K562 (cell line): ENCODE data around the gene ALG1L2. TPM values are rescaled to one million over a fixed set of nuclear protein-coding genes. Genes with fewer than 3 reads are reported as not detected.
A peak's percentile ranks its signal among the peaks of the same experiment; 100 is the strongest.

Experiments
- ATAC-seq: fragments of 200-7000 bp; cut with Tn5 transposase; 3 replicates; pipeline ENCODE4 v1.9.1; 2020; ENCODE audit warnings: moderate library complexity
- BruUV-seq: library from RNA; stranded (reverse); fragments of 400-500 nt; replicated peaks from 2 replicates; lab custom pipeline; 2021; lab: Mats Ljungman, UMichigan
- CTCF ChIA-PET: fragments of 300-600 bp; formaldehyde crosslinking; extraction: SDS; loops from one replicate; lab custom pipeline; 2021; ENCODE audit warnings: low intra/inter-chr PET ratio; lab: Yijun Ruan, JAX
- POLR2A ChIA-PET: fragments of 300-600, 350-650 bp; sonication (Branson Sonifier 250); formaldehyde crosslinking; extraction: SDS; loops from one replicate; lab custom pipeline; 2021; ENCODE audit warnings: antibody characterized with exemption, inconsistent platforms; lab: Yijun Ruan, JAX
- DNase-seq, 4 experiments: peaks; one replicate each; pipeline versions ENCODE4 v3.0.0 to v3.0.0-alpha.2; 2011 to 2018; ENCODE audit warnings: low spot score in 3 of 4, mixed read lengths in 3 of 4; ENCODE audit errors: extremely low read depth in 1 of 4
- FAIRE-seq: peaks from 2 replicates; lab custom pipeline; 2011; peaks lifted over from hg19 to GRCh38; lab: Jason Lieb, UNC
- H2AFZ ChIP-seq: 2 replicates; pipeline ENCODE4 v1.6.0; 2011; ENCODE audit warnings: low read depth, low read length, control low read depth, inconsistent platforms
- H3K27ac ChIP-seq: fragments of 200-600 bp; 3 replicates; pipeline ENCODE4 v1.8.0; 2011; ENCODE audit warnings: low read depth, mild to moderate bottlenecking, control low read depth, inconsistent platforms, low read length, moderate library complexity, mixed read lengths; ENCODE audit errors: extremely low read depth
- H3K27me3 ChIP-seq, 2 experiments: fragments of 300-600 bp in 1 of 2; 2 replicates in 1 of 2; 3 replicates in 1 of 2; pipeline versions ENCODE4 v1.6.0 to v1.8.0; 2011; ENCODE audit warnings: inconsistent platforms in 2 of 2, low read length in 2 of 2, mild to moderate bottlenecking in 1 of 2, mixed read lengths in 1 of 2, moderate library complexity in 1 of 2; ENCODE audit not compliant: control insufficient read depth in 2 of 2, insufficient read depth in 2 of 2
- H3K36me3 ChIP-seq: fragments of 300-600 bp; 3 replicates; pipeline ENCODE4 v1.8.0; 2011; ENCODE audit warnings: mild to moderate bottlenecking, low read length, inconsistent platforms; ENCODE audit not compliant: control insufficient read depth, insufficient read depth
- H3K4me1 ChIP-seq, 2 experiments: fragments of 200-600 bp in 1 of 2; replicated peaks in 1 of 2; 2 replicates in 1 of 2; 3 replicates in 1 of 2; pipeline versions ENCODE4 v1.5.1 to v1.8.0; 2011; ENCODE audit warnings: inconsistent platforms in 2 of 2, low read length in 2 of 2, mild to moderate bottlenecking in 1 of 2, mixed read lengths in 1 of 2, moderate library complexity in 1 of 2; ENCODE audit not compliant: control insufficient read depth in 2 of 2, insufficient read depth in 2 of 2
- H3K4me2 ChIP-seq: 2 replicates; pipeline ENCODE4 v1.6.1; 2011; ENCODE audit warnings: low read length, control low read depth, inconsistent platforms, mixed read lengths; ENCODE audit not compliant: insufficient read depth
- H3K4me3 ChIP-seq: fragments of 200-600 bp; sonication (generic), shearing (Covaris generic); 2 replicates; pipeline ENCODE4 v1.5.1; 2016; ENCODE audit warnings: control low read depth, inconsistent platforms
- H3K79me2 ChIP-seq: fragments of 200-600 bp; 3 replicates; pipeline ENCODE4 v1.8.0; 2011; ENCODE audit warnings: low read length, inconsistent platforms; ENCODE audit not compliant: control insufficient read depth, insufficient read depth
- H3K9ac ChIP-seq, 2 experiments: 2 replicates each; pipeline versions ENCODE4 v1.6.0 to v1.6.1; 2011; ENCODE audit warnings: low read depth in 2 of 2, low read length in 2 of 2, control low read depth in 1 of 2, inconsistent platforms in 1 of 2, mild to moderate bottlenecking in 1 of 2, mixed read lengths in 1 of 2; ENCODE audit not compliant: insufficient read depth in 1 of 2
- H3K9me1 ChIP-seq: one replicate; pipeline ENCODE4 v1.6.0; 2011; ENCODE audit warnings: inconsistent platforms, mild to moderate bottlenecking, low read length, moderate library complexity; ENCODE audit not compliant: control insufficient read depth, insufficient read depth
- H3K9me3 ChIP-seq: replicated peaks from 2 replicates; pipeline ENCODE4 v1.5.1; 2011; ENCODE audit warnings: low read depth, low read length, inconsistent platforms; ENCODE audit not compliant: control insufficient read depth, insufficient read depth
- H4K20me1 ChIP-seq: replicated peaks from 2 replicates; pipeline ENCODE4 v1.6.1; 2011; ENCODE audit warnings: low read length, inconsistent platforms, mixed read lengths; ENCODE audit not compliant: control insufficient read depth, insufficient read depth
- CREB1 ChIP-seq, 2 experiments: sonication (generic) in 1 of 2; formaldehyde crosslinking in 1 of 2; IDR thresholded peaks; 2 replicates each; pipeline versions ENCODE4 v1.6.1 to v1.8.0; 2012 to 2022; ENCODE audit warnings: inconsistent platforms in 1 of 2, mild to moderate bottlenecking in 1 of 2, missing genetic modification reagents in 1 of 2, moderate library complexity in 1 of 2
- CREM ChIP-seq: IDR thresholded peaks from 2 replicates; pipeline ENCODE4 v1.6.1; 2014; ENCODE audit warnings: antibody characterized with exemption, low read depth
- FOXJ3 ChIP-seq: sonication (generic); formaldehyde crosslinking; IDR thresholded peaks from 2 replicates; pipeline ENCODE4 v1.4.0; 2020; ENCODE audit warnings: mild to moderate bottlenecking, missing genetic modification reagents
- HLTF ChIP-seq: fragments of 450-650 bp; IDR thresholded peaks from 2 replicates; pipeline ENCODE4 v1.6.1; 2016
- HMG20B ChIP-seq: fragments of 250-450 bp; sonication (Bioruptor Pico); IDR thresholded peaks from 2 replicates; pipeline ENCODE4 v1.5.0; 2021; ENCODE audit warnings: mild to moderate bottlenecking
- HNRNPK ChIP-seq: fragments of 200-400 bp; formaldehyde crosslinking; IDR thresholded peaks from one replicate; pipeline ENCODE4 v1.6.1; 2018; ENCODE audit warnings: mild to moderate bottlenecking, low read depth, low read length; ENCODE audit not compliant: poor library complexity, severe bottlenecking
- IFI16 ChIP-seq: fragments of 250-450 bp; sonication (Bioruptor Pico); IDR thresholded peaks from 2 replicates; pipeline ENCODE4 v2.1.2; 2022; ENCODE audit warnings: mild to moderate bottlenecking, inconsistent platforms
- ILK ChIP-seq: fragments of 450-650 bp; IDR thresholded peaks from 2 replicates; pipeline ENCODE4 v1.6.1; 2016; ENCODE audit warnings: missing genetic modification characterization, low read depth, mild to moderate bottlenecking, missing compliant biosample characterization, moderate library complexity, borderline replicate concordance
- KDM4B ChIP-seq, 2 experiments: fragments of 450-650 bp in 1 of 2; sonication (generic) in 1 of 2; IDR thresholded peaks; 2 replicates each; pipeline ENCODE4 v1.6.1; 2016 to 2017; ENCODE audit warnings: borderline replicate concordance in 2 of 2, antibody characterized with exemption in 1 of 2, low read depth in 1 of 2, mild to moderate bottlenecking in 1 of 2
- LCOR ChIP-seq: sonication (generic); formaldehyde crosslinking; IDR thresholded peaks from 2 replicates; pipeline ENCODE4 v1.8.0; 2022; ENCODE audit warnings: mild to moderate bottlenecking, missing genetic modification reagents
- RBM22 ChIP-seq: fragments of 200-400 bp; formaldehyde crosslinking; IDR thresholded peaks from 2 replicates; pipeline ENCODE4 v1.6.1; 2018; ENCODE audit warnings: low read length, low read depth; ENCODE audit not compliant: poor library complexity, severe bottlenecking
- RFX1 ChIP-seq: fragments of 450-650 bp; IDR thresholded peaks from 2 replicates; pipeline ENCODE4 v1.6.1; 2016; ENCODE audit warnings: mild to moderate bottlenecking, moderate library complexity
- SMAD2 ChIP-seq: fragments of 150-350 bp; IDR thresholded peaks from 2 replicates; pipeline ENCODE4 v1.6.1; 2014; ENCODE audit warnings: low read depth, mild to moderate bottlenecking, low read length
- SMAD3 ChIP-seq: fragments of 450-650 bp; formaldehyde crosslinking; conservative IDR thresholded peaks from 2 replicates; pipeline ENCODE4 v1.4.0; 2020; ENCODE audit warnings: mild to moderate bottlenecking
- SOX6 ChIP-seq: fragments of 450-650 bp; IDR thresholded peaks from 2 replicates; pipeline ENCODE4 v1.6.1; 2014; ENCODE audit warnings: mild to moderate bottlenecking
- TAF1 ChIP-seq: IDR thresholded peaks from 2 replicates; pipeline ENCODE4 v1.6.1; 2011; ENCODE audit warnings: mild to moderate bottlenecking, low read length, moderate library complexity; ENCODE audit not compliant: insufficient read depth, control insufficient read depth, severe bottlenecking; ENCODE audit errors: extremely low read depth
- ZC3H8 ChIP-seq: fragments of 450-650 bp; IDR thresholded peaks from 2 replicates; pipeline ENCODE4 v1.6.1; 2017
- ZKSCAN3 ChIP-seq: fragments of 250-450 bp; sonication (Bioruptor Pico); IDR thresholded peaks from 2 replicates; pipeline ENCODE4 v1.4.0; 2020
- ZNF561 ChIP-seq: fragments of 450-650 bp; formaldehyde crosslinking; conservative IDR thresholded peaks from 2 replicates; pipeline ENCODE4 v1.4.0; 2020; ENCODE audit warnings: mild to moderate bottlenecking, moderate library complexity
- ZNF584 ChIP-seq: fragments of 200-800 bp; sonication (Bioruptor generic); IDR thresholded peaks from 2 replicates; pipeline ENCODE4 v1.6.1; 2016; ENCODE audit warnings: low read depth, mild to moderate bottlenecking, missing genetic modification characterization, missing compliant biosample characterization
- ZNF589 ChIP-seq: fragments of 200-800 bp; sonication (Bioruptor generic); IDR thresholded peaks from 2 replicates; pipeline ENCODE4 v1.6.1; 2016; ENCODE audit warnings: low read depth, missing genetic modification characterization, missing compliant biosample characterization
- ZNF695 ChIP-seq: fragments of 450-650 bp; formaldehyde crosslinking; IDR thresholded peaks from 2 replicates; pipeline ENCODE4 v1.4.0; 2020; ENCODE audit warnings: mild to moderate bottlenecking, moderate library complexity
- WGBS: fragments of 100-300 bp; shearing (Covaris generic); methylation state at CpG from one replicate; pipeline ENCODE4 v1.1.6; 2016; ENCODE audit warnings: low coverage, mixed read lengths; ENCODE audit not compliant: insufficient coverage; ENCODE audit errors: missing lambda C conversion rate; 5-methylcytosine and 5-hydroxymethylcytosine counted together
- in situ Hi-C: fragments of 300-500 bp; cut with MboI; formaldehyde crosslinking; loops from 4 replicates; pipeline ENCODE4 v1.15.0; 2018; ENCODE audit warnings: inconsistent platforms, mixed read lengths
- intact Hi-C: fragments of 100-400 bp; cut with micrococcal nuclease; formaldehyde crosslinking; loops from 2 replicates; pipeline ENCODE4 v1.14.2; 2022
- polyA plus RNA-seq, 8 experiments: library from polyadenylated mRNA; depleted of rRNA in 4 of 8; stranded (reverse) in 5 of 8; unstranded in 3 of 8; fragments of >200 nt; fragmentation: Nextera tagmentation in 2 of 8; fragmentation: Illumina TruSeq in 1 of 8; extraction: Ambion mirVana in 2 of 8; extraction: Trizol in 1 of 8; gene quantifications; 2 replicates each; pipeline versions ENCODE4 v1.2.1 to v1.2.3, GENCODE V29; 2011 to 2014; ENCODE audit warnings: inconsistent platforms in 1 of 8, missing spikeins in 1 of 8
- total RNA-seq, 7 experiments: library from RNA; depleted of rRNA in 6 of 7; stranded (reverse); fragments of >200 nt in 6 of 7; fragmentation: Illumina TruSeq in 2 of 7; extraction: Trizol in 2 of 7; gene quantifications; 2 replicates each; pipeline versions ENCODE4 v1.2.1 to v1.2.3, GENCODE V29; 2011 to 2021; ENCODE audit warnings: low replicate concordance in 1 of 7
- TF ChIP-seq, protein P1 (sequence below), 2 experiments: fragments of 450-650 bp; conservative IDR thresholded peaks; 2 replicates each; pipeline ENCODE4 v1.6.1; 2017; ENCODE audit warnings: mild to moderate bottlenecking in 2 of 2, moderate library complexity in 2 of 2

ALG1L2 gene
- total and polyA plus RNA-seq, 9 of the 15 experiments (the other 6 are each of a cell fraction or from before 2014, with no cell fraction given), result 0.10 to 1.1 (median 0.33) TPM; not detected in 2

DNA sequence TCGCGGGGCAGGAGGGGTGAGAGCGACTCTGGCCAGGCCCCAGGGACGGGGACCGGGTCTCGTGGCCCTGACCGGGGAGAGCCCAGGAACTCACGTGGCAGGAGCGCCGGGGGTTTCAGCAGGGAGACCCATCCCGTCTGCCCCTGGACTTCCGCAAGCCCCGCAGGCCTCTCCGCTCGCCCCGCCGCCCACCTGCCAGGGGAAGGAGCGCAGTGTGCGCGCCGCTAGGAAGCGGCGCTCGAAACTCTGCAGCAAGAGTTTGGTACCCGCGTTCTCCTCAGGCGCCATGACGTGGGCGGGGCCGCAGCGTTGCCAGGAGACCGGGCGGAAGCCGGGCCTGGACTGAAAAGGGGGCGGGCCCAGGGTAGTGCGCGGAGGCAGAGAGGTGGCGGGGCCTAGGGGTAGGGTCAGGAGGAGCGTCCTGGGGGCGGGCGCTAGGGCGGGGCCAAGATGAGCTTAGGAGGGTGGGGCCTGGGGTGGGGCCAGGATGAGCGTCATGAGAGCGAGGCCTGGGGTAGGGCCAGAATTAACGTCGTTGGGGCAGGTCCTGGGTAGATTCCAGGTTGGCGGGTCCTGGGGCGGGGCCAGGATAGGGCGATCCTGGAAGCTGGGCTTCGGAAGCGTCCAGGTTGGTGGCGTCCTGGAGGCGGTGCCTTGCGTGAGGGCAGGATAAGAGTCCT is 29.7 kb downstream of the ALG1L2 start:
- in situ Hi-C loops (no loop called here), intact Hi-C loops (no loop called here)
- no peaks in the 10 kb centered on the region for H3K27me3 ChIP-seq
- ChIA-PET CTCF (no interaction called here), POLR2A (interaction anchor here (1.0 to 1.1 kb wide), 2 partner anchors 13 to 17 kb away, joined by 3 read pairs; no protein-coding TSS in a partner anchor)
- H2AFZ ChIP-seq, result peak overlapping the region; percentile 80
- peak; percentile 82 to 96 (median 86) for DNase-seq
- peak overlapping the region; percentile 69; the same call in 2 of the 3 replicates for H3K27ac ChIP-seq
- FAIRE-seq, result peak; percentile 62
- H3K36me3 ChIP-seq, result no peaks in the 10 kb centered on the region
- H3K79me2 ChIP-seq, result peaks cover 12% of the 10 kb centered on the region; the same call in 2 of the 3 replicates
- H3K9me3 ChIP-seq, result no peaks in the 10 kb centered on the region
- peak; percentile 100 for ATAC-seq
- no TSS peak for BruUV-seq
- H4K20me1 ChIP-seq, result no peaks in the 10 kb centered on the region
- H3K4me3 ChIP-seq, result peak overlapping the region; percentile 67
- no peaks in the 10 kb centered on the region for H3K9me1 ChIP-seq
- peak overlapping the region; percentile 69; the same call in 1 of the 2 replicates for H3K4me2 ChIP-seq
- no peaks in the 10 kb centered on the region; a peak in 1 of 5 replicates for H3K4me1 ChIP-seq
- WGBS, result 0% methylated on average over 29 of the region's 54 CpGs
- peak overlapping the region; percentile 53 to 86; a peak in 3 of 4 replicates for H3K9ac ChIP-seq
- no peak for TF ChIP-seq HLTF
- no peak for TF ChIP-seq SMAD3 (CRISPR knock-in tag)
- no peak for TF ChIP-seq ZNF584 (CRISPR knock-in tag)
- TF ChIP-seq HMG20B (CRISPR knock-in tag), result no peak
- TF ChIP-seq CREB1 (IDR thresholded peaks at IDR 0.05), result no peak
- TF ChIP-seq CREB1 (CRISPR knock-in tag; IDR thresholded peaks at IDR 0.05), result peak; percentile 38
- no peak for TF ChIP-seq ZC3H8
- no peak for TF ChIP-seq ZNF561 (CRISPR knock-in tag)
- TF ChIP-seq SOX6, result no peak
- TF ChIP-seq KDM4B (IDR thresholded peaks at IDR 0.05; ENCODE audit: borderline replicate concordance in 2 of 2, low read depth in 1 of 2), result no peak
- TF ChIP-seq, protein P1, sequence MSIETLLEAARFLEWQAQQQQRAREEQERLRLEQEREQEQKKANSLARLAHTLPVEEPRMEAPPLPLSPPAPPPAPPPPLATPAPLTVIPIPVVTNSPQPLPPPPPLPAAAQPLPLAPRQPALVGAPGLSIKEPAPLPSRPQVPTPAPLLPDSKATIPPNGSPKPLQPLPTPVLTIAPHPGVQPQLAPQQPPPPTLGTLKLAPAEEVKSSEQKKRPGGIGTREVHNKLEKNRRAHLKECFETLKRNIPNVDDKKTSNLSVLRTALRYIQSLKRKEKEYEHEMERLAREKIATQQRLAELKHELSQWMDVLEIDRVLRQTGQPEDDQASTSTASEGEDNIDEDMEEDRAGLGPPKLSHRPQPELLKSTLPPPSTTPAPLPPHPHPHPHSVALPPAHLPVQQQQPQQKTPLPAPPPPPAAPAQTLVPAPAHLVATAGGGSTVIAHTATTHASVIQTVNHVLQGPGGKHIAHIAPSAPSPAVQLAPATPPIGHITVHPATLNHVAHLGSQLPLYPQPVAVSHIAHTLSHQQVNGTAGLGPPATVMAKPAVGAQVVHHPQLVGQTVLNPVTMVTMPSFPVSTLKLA (conservative IDR thresholded peaks at IDR 0.05), result no peak; a peak in 2 of 4 replicates
- no peak for TF ChIP-seq ZKSCAN3 (CRISPR knock-in tag)
- peak; percentile 92 for TF ChIP-seq RFX1
- peak; percentile 23 for TF ChIP-seq TAF1
- TF ChIP-seq SMAD2, result no peak
- no peak for TF ChIP-seq ZNF695 (CRISPR knock-in tag)
- no peak for TF ChIP-seq ZNF589 (CRISPR knock-in tag)
- TF ChIP-seq HNRNPK, result no peak
- TF ChIP-seq RBM22, result peak; percentile 68
- TF ChIP-seq FOXJ3 (CRISPR knock-in tag), result no peak
- peak; percentile 54 for TF ChIP-seq CREM
- no peak for TF ChIP-seq ILK
- 0 out of 2 replicates have a peak, but pooled peaks have one; percentile 9 for TF ChIP-seq LCOR (CRISPR knock-in tag)
- TF ChIP-seq IFI16 (CRISPR knock-in tag), result no peak
